Type B pancreatic cell (in vitro differentiated cells): ENCODE data around the gene AOX1. TPM values are rescaled to one million over a fixed set of nuclear protein-coding genes. Genes with fewer than 3 reads are reported as not detected.
"Not testable (repeated sequence)": the region's sequence is repeated elsewhere in the genome, so short reads cannot be mapped to it uniquely, and the experiment has no call there.

Source experiments
- DNase-seq: peaks from one replicate; pipeline ENCODE4 v3.0.0; 2021; ENCODE audit warnings: mixed read lengths; ENCODE audit not compliant: unreplicated experiment; ENCODE audit errors: extremely low spot score
- H3K27ac Mint-ChIP-seq: 2 replicates; pipeline ENCODE4 v1.8.0; 2021; ENCODE audit warnings: mild to moderate bottlenecking, mixed read lengths
- H3K27me3 Mint-ChIP-seq: 2 replicates; pipeline ENCODE4 v1.8.0; 2021; ENCODE audit warnings: mixed read lengths
- H3K36me3 Mint-ChIP-seq: 2 replicates; pipeline ENCODE4 v1.8.0; 2021; ENCODE audit warnings: mixed read lengths
- H3K4me1 Mint-ChIP-seq: one replicate; pipeline ENCODE4 v1.8.0; 2021; ENCODE audit warnings: mixed read lengths; ENCODE audit not compliant: unreplicated experiment
- H3K4me3 Mint-ChIP-seq: 2 replicates; pipeline ENCODE4 v1.8.0; 2021; ENCODE audit warnings: mild to moderate bottlenecking, mixed read lengths
- H3K9me3 Mint-ChIP-seq: 2 replicates; pipeline ENCODE4 v1.8.0; 2021; ENCODE audit warnings: mixed read lengths
- total RNA-seq: library from RNA; stranded (reverse); gene quantifications from 2 replicates; pipeline ENCODE4 v1.2.1, GENCODE V29; 2021; ENCODE audit warnings: low replicate concordance
- TF ChIP-seq, protein P1 (sequence below): fragments of 200-600 bp; sonication (generic); conservative IDR thresholded peaks from 2 replicates; pipeline ENCODE4 v1.5.0; 2021; ENCODE audit warnings: antibody characterized with exemption, mild to moderate bottlenecking

AOX1 gene
- total RNA-seq, 1 donor from 2014 or later: 6.4 TPM

DNA sequence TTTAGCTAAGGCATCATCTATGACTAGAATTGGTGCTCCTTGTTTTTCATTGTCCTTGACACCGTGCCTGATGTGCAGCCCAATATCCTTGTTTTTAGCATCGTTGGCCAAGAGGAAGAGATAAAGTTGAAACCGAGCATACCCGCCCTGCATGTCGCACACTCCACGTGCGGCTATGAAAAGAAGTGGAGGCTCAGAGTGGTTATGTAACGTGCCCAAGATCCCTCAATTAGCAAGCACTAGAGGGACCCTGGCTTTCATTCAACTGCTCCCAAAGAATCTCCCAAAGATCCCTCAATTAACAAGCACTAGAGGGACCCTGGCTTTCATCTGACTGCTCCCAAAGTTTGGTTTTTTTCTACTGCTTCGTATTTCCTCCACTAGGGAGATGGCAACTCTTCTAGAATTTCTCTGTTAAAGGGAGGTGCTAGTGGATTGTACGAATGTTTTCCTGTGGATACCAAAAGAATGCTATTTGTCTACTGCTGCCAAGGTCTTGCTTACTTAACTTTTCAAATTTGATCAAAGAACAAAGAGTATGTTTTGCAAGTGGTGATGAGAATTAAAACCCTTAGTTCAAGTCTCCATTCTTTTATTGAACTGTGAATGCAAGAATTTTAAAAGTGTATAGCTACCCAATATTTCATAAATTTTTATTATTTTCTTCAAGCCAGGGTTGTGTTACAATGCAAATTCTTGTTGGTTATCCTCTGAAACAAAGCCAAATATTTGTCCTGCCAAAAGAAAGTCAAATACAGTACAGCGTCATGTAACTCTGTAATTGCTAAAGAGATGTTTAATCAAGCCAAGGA lies 92.1 kb downstream of the AOX1 start:
- no peak overlapping the region for H3K4me3 Mint-ChIP-seq
- no peaks in the 10 kb centered on the region for H3K9me3 Mint-ChIP-seq
- no peaks in the 10 kb centered on the region for H3K36me3 Mint-ChIP-seq
- peaks cover 3% of the 10 kb centered on the region for H3K27me3 Mint-ChIP-seq
- H3K4me1 Mint-ChIP-seq: no peaks in the 10 kb centered on the region
- TF ChIP-seq, protein P1, sequence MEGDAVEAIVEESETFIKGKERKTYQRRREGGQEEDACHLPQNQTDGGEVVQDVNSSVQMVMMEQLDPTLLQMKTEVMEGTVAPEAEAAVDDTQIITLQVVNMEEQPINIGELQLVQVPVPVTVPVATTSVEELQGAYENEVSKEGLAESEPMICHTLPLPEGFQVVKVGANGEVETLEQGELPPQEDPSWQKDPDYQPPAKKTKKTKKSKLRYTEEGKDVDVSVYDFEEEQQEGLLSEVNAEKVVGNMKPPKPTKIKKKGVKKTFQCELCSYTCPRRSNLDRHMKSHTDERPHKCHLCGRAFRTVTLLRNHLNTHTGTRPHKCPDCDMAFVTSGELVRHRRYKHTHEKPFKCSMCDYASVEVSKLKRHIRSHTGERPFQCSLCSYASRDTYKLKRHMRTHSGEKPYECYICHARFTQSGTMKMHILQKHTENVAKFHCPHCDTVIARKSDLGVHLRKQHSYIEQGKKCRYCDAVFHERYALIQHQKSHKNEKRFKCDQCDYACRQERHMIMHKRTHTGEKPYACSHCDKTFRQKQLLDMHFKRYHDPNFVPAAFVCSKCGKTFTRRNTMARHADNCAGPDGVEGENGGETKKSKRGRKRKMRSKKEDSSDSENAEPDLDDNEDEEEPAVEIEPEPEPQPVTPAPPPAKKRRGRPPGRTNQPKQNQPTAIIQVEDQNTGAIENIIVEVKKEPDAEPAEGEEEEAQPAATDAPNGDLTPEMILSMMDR: no peak
- no peak overlapping the region for H3K27ac Mint-ChIP-seq
- DNase-seq: no peak

- no peak for DNase-seq
- H3K9me3 Mint-ChIP-seq: no peaks in the 10 kb centered on the region
- H3K27ac Mint-ChIP-seq: no peak overlapping the region
- H3K36me3 Mint-ChIP-seq: no peaks in the 10 kb centered on the region
- H3K4me1 Mint-ChIP-seq: no peaks in the 10 kb centered on the region
- H3K27me3 Mint-ChIP-seq: no peaks in the 10 kb centered on the region
- H3K4me3 Mint-ChIP-seq: no peak overlapping the region
- TF ChIP-seq, protein P1: no peak
Measured at GRCh38 chr2:200679127-200679526, 93.3 kb downstream of the AOX1 start.

- no peak for DNase-seq
- TF ChIP-seq, protein P1: no peak
- Mint-ChIP-seq H3K27me3 (no peaks in the 10 kb centered on the region), H3K27ac (no peak overlapping the region), H3K36me3 (no peaks in the 10 kb centered on the region), H3K4me1 (no peaks in the 10 kb centered on the region), H3K4me3 (no peak overlapping the region), H3K9me3 (no peaks in the 10 kb centered on the region)
Measured at GRCh38 chr2:200679535-200679934, 93.7 kb downstream of the AOX1 start.

GRCh38 chr2:200681697-200682096 lies 95.9 kb downstream of the AOX1 start:
- DNase-seq: no peak
- Mint-ChIP-seq H3K4me1 (no peaks in the 10 kb centered on the region), H3K27ac (no peak overlapping the region), H3K4me3 (no peak overlapping the region), H3K36me3 (no peaks in the 10 kb centered on the region), H3K9me3 (no peaks in the 10 kb centered on the region), H3K27me3 (no peaks in the 10 kb centered on the region)
- TF ChIP-seq, protein P1: no peak

GRCh38 chr2:200682407-200682806 lies 96.6 kb downstream of the AOX1 start:
- H3K4me3 Mint-ChIP-seq, H3K27me3 Mint-ChIP-seq, H3K4me1 Mint-ChIP-seq, DNase-seq, H3K27ac Mint-ChIP-seq, H3K36me3 Mint-ChIP-seq, H3K9me3 Mint-ChIP-seq: not testable (repeated sequence)
